GM18520 (cell line): ENCODE data around the gene HNRNPF.
"Not testable (repeated sequence)": the region's sequence is repeated elsewhere in the genome, so short reads cannot be mapped to it uniquely, and the experiment has no call there.

Experiments used
- ATAC-seq: cut with Tn5 transposase; IDR thresholded peaks from one replicate; pipeline ENCODE4 v1.9.1; 2021; ENCODE audit not compliant: unreplicated experiment

The HNRNPF gene, protein sequence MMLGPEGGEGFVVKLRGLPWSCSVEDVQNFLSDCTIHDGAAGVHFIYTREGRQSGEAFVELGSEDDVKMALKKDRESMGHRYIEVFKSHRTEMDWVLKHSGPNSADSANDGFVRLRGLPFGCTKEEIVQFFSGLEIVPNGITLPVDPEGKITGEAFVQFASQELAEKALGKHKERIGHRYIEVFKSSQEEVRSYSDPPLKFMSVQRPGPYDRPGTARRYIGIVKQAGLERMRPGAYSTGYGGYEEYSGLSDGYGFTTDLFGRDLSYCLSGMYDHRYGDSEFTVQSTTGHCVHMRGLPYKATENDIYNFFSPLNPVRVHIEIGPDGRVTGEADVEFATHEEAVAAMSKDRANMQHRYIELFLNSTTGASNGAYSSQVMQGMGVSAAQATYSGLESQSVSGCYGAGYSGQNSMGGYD

DNA sequence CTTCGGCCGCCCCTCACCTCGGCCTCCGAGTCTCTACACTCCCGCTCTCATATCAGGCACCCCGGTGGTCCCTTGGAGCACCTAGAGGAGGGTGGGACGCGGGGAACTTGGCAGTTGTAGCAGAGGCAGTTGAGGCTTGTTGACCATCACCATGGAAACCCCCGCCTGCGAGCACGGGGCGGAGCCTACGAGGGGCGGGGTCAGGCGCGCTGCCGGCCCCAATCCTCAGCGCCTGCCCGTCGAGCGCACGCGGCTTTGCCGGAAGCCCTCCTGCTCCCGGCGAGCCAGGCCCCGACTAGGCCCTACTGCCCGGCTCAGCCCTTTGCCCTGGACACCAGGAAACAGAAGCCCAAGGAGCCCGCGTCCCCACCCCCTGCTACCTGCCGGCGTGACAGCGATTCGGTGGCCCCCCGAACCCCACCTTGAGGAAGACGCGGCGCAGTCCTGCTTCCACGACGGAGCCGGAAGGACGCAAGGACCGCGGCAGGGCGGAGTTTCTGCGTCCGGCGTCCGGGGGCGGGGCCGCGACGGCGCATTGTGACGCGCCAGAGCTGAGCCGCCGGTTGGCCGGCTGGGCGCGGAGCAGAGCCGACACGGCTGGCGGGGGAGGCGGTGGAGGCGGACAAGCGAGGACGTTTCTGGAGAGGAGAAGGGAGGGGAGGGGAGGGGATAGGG is at the start of gene HNRNPF:
Gene HNRNPF, minus strand, starts transcription at position 477 of the 675 bp plus-strand sequence. CDS start 21,302 bp downstream, outside the sequence.
- peak; percentile 53 for ATAC-seq

DNA sequence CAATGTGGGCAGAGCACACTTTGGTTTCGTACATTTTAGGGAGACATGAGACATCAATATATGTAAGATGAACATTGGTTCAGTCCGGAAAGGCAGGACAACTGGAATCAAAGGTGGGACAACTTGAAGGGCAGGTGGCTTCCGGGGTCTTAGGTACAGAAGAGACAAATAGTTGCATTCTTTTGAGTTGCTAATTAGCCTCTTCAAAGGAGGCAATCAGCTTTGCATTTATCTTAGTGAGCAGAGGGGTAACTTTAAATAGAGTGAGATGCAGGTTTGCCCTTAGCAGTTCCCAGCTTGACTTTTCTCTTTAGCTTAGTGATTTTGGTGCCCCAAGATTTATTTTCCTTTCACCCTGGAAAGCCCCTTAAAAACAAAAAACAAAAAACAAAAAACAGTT is 49.2 kb upstream of the HNRNPF start:
- ATAC-seq, result no peak

DNA sequence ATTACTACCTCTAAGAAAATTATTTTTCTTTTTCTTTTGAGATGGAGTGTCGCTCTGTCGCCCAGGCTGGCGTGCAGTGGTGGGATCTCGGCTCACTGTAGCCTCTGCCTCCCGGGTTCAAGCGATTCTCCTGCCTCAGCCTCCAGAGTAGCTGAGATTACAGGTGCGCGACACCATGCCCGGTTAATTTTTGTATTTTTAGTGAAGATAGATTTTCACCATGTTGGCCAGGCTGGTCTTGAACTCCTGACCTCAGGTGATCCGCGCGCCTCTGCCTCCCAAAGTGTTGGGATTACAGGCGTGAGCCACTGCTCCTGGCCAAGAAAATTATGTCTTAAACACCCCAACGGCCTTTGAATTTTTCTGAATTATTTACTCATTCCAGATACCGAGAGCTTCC is 47.6 kb upstream of the HNRNPF start:
- not testable (repeated sequence) for ATAC-seq

DNA sequence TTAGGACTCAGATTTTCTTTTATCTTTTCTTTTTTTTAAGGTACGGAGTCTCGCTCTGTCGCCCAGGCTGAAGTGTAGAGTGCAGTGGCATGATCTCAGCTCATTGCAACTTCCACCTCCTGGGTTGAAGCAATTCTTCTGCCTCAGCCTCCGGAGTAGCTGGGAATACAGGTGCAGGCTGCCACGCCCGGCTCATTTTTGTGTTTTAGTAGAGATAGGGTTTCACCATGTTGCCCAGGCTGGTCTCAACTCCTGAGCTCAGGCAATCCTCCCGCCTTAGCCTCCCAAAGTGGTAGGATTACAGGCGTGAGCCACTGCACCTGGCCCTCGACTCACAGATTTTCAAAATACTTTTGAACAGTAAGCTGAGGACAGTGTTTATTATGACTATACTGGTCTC is 45.0 kb upstream of the HNRNPF start:
- ATAC-seq, result not testable (repeated sequence)

DNA sequence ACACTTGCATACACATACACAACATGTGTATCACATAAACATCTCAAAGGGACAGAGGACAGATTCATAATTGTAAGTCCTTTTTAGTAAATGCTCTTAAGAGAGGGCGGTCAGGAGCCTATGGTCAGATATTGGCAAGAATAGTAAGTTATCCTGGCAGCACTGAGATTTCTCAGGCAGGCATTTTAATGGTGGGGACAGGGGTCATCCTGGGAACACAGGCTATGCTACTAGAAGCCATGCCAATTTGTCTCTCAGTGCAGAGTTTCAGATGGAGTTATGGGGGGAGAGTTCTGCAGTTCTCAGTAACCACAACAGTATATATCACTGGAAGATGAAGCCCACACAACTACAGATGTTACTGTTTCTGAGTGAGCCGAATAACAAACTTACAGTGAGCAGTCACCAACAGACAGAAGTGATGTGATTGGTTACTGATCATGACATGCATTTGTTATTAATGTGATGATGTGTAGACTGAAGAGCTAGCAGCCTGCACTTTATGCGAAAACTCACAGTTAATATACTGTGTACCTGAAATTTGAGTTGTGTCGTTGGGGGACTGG is 44.4 kb upstream of the HNRNPF start:
- ATAC-seq, result no peak

DNA sequence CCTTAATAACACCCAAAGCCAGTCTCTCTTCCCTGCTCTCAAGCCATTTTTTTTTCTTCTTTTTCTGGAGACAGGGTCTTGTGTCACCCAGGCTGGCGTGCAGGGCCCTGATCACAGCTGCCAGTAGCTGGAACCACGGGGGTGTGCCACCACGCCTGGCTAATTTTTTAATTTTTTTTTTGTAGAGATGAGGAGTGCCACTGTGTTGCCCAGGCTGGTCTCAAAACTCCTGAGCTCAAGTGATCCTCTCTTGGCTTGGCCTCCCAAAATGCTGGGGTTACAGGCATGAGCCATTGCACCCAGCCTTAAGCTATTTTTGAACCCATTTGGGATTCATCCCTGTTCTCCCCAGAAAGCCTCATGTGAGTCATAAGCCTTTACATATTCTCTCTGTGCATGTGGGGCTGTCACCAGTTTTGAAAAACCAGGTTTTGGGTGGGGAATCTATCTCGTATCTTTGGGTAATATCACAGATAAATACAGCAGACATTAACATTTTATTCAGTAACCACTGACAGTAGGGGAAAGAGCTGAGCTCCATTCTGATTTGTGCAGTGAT is 43.4 kb upstream of the HNRNPF start:
- no peak for ATAC-seq

DNA sequence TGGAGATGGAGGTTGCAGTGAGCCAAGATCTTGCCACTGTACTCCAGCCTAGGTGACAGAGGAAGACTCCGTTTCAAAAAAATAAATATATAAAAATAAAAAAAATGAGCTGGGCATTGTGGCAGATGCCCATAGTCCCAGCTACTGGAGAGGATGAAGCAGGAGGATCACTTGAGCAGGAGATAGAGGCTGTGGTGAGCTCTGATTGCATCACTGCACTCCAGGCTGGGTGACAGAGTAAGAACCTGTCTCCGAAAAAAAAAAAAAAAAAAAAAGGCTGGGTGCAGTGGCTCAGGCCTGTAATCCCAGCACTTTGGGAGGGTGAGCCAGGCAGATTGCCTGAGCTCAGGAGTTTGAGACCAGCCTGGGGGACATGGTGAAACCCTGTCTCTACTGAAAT is 39.8 kb upstream of the HNRNPF start:
- ATAC-seq, result no peak

DNA sequence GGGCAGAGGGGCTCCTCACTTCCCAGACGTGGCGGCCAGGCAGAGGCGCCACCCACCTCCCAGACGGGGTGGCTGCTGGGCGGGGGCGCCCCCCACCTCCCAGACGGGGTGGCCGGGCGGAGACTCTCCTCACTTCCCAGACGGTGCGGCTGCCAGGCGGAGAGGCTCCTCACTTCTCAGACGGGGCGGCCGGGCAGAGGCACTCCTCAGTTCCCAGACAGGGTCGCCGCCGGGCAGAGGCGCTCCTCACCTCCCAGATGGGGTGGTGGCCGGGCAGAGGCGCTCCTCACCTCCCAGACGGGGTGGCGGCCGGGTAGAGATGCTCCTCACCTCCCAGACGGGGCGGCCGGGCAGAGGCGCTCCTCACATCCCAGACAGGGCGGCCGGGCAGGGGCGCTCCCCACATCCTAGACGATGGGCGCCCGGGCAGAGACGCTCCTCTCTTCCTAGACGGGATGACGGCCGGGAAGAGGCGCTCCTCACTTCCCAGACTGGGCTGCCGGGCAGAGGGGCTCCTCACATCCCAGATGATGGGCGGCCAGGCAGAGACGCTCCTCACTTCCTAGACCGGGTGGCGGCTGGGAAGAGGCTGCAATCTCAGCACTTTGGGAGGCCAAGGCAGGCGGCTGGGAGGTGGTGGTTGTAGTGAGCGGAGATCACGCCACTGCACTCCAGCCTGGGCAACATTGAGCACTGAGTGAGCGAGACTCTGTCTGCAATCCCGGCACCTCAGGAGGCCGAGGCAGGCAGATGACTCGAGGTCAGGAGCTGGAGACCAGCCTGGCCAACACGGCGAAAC is 37.4 kb upstream of the HNRNPF start:
- ATAC-seq, result not testable (repeated sequence)

DNA sequence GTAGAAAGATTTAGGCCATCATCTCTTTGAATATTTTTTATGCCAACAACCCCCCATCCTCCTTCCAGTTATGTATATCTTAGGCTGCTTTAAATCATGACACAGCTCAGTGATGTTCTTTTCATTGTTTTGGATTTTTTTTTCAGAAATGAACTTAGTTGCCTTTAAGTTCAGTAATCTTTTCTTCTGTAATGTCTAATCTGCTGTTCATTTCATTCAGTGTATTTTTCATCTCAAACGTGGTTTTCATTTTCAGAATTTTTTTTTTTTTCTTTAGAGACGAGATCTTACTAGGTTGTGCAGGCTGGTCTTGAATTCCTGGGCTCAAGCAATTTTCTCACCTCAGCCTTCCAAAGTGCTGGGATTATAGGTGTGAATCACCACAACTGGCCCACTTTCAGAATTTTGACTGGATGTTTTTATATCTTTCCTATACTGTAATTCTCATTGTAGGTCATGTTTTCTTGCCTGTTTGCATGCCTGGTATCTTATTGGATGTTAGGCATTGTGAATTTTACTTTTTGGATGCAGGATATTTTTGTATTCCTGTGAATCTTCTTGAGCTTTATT is 36.0 kb upstream of the HNRNPF start:
- ATAC-seq, result no peak

DNA sequence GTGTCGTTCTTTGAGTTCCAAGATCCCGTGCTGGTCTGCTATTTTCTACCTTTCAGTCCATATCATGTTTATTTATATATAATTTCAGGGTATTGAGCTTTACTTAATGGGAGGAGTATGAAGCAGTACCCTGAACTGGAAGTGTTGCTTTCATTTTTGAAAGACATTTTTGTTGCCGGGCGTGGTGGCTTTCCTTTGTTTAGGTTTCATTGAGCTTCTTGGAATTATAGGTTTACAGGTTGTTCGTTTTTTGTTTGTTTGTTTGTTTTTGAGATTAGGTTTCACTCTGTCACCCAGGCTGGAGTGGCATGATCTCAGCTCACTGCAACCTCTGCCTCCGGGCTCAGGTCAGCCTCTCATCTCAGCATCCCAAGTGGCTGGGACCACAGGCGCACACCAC is 35.3 kb upstream of the HNRNPF start:
- ATAC-seq, result no peak

DNA sequence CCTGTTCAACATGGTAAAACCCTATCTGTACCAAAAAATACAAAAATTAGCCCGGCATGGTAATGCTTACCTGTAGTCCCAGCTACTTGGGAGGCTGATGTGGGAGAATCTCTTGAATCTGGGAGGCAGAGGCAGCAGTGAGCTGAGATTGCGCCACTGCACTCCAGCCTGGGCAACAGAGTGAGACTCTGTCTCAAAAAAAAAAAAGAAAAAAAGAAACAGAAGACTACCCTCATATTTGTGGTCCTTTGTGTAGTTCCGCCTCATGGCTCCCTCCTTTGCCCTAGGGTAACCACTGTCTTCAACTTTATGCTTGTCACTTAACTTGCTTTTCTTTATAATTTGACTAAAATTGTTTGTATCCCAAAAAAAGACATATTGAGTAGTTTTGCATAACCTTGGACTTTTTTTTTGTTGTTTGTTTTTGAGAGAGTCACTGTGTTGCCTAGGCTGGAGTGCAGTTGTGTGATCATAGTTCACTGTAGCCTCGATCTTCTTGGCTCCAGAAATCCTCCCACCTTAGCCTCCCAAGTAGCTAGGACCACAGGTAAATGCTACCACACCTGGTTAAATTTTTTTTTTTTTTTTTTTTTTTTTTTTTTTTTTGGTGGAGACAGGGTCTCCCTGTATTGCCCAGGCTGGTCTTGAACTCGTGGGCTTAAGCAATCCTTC is 31.6 kb upstream of the HNRNPF start:
- no peak for ATAC-seq

DNA sequence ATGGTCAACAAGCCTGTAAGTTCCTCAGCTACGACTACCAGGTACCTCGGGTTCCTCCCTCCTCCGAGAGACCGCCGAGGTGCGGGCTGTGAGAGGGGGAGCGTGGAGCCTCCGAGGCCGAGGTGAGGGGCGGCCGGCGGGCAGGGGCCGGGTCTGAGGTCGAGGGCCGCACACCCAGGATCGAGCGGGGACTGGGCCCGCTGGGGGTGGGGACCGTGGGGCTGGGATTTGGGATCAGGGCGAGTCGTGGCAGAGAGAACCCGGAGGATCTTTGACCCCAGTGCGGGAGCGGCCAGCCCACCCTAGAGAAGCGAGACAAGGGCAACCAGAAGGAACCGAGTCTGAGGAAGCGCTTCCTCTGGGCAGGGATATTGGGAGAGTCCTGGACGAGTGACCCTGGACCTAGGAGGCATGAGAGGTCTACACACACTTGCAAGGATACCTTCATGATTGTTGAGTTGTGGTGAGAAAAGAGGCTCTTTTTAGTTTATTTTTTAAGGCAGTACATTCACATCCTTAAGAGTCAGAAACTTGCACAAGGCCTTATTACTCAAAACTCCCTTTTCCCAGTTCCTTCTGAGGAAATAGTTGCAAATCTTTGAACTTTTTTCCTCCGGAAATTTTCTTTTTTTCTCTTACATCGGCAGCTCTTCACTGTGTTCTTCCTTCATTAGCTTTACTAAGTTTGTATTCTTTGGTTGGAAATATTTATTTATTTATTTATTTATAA is 28.3 kb upstream of the HNRNPF start:
- ATAC-seq, result no peak

DNA sequence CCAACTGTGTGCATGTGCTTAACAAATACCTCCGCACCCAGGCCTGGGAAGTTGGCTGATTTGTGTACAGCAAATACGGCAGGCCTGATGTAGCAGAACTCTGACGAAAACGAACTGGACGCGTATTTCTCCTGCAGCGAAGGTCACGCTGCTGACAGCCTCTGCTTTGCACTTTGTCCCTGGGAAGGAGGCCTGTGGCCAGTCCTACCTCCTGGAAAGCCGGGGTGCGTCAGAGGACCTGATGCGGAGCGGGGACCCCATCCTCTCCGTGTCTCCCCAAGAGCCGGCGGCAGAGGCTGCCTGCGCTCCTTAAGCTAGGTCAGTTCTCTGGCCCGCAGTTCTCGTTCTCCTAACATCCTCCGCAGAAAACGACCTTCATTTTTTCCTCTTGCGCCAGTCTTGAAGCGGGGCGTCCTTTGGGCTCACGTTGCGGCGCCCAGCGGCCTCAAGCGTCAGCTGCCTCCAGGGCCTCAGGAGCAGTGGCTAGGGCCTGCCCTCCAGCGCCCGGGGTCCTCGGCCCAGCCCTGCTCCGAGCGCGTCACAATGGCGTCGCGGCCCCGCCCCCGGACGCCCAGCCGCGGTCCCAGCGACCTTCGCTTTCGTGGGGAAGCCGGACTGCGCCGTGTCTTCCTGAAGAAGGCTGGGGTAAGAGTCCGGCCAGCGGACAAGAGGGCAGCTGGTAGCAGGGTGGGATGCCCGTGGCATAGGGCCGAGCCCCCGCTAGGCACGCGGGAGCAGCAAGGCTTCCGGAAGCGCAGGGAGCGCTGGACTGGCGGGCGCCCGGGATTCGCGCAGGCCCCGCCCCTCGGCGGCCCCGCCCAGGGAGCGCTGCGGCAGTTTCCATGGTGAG is 27.5 kb upstream of the HNRNPF start, which contains the start of gene ZNF487:
Gene ZNF487, plus strand, starts transcription at position 821 of the 850 bp plus-strand sequence. CDS start 38,703 bp downstream, outside the sequence.
- peak; percentile 95 for ATAC-seq

DNA sequence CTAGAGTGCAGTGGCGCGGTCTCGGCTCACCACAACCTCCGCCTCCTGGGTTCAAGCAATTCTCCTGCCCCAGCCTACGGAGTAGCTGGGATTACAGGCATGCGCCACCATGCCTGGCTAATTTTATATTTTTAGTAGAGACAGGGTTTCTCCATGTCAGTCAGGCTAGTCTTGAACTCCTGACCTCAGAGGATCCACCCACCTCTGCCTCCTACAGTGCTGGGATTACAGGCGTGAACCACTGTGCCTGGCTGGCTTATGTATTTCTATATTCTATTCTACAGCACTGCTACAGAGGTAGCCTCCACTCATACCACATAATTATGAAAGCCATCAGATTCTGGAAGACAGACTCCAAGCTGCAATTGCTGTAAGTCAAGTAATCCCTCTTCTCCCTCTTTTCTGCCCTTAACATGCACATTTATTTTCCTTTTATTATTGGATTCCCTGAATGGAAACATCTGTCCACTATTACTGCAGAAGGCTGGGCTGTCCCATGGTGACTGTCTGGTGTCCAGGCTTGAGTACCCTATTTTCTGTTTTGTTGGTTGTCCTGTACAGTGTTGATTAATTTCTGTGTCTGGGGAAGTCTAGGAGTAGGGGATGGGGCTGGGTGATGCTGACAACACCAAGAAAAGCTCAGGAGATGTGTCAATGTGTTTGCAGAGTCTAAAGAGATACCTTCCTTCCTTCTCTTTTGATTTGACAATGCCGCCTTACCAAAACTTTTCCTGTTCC is 22.1 kb upstream of the HNRNPF start:
- ATAC-seq, result no peak

DNA sequence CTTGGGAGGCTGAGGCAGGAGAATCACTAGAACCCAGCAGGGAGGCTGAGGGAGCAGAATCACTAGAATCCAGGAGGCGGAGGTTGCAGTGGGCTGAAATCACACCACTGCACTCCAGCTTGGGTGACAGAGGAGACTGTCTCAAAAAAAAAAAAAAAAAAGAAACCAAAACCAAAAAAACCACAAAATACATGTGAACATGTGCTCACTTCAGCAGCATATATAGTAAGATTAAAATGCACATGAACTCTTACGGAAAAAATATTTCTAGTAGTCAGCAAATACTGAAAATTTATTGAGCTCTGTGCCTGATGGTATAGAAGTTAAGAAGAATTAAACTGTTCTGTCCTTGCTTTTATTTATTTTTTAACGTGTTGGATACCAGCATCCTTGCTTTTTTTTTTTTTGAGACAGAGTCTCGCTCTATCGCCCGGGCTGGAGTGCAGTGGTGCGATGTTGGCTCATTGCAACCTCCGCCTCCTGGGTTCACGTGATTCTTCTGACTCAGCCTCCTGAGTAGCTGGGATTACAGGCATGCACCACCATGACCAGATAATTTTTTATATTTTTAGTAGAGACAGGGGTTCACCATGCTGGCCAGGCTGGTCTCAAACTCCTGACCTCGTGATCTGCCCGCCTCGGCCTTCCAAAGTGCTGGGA is 18.3 kb upstream of the HNRNPF start:
- ATAC-seq, result no peak

DNA sequence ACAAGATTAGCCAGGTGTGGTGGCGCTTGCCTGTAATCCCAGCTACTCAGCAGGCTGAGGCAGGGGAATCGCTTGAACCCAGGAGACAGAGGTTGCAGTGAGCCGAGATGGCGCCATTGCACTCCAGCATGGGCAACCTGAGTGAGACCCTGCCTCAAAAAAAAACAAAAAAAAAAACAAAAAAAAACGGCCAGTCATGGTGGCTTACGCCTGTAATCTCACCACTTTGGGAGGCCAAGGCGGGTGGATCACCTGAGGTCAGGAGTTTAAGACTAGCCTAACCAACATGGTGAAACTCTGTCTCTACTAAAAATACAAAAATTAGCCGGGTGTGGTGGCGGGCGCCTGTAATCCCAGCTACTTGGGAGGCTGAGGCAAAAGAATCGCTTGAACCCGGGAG is 17.5 kb upstream of the HNRNPF start:
- not testable (repeated sequence) for ATAC-seq

DNA sequence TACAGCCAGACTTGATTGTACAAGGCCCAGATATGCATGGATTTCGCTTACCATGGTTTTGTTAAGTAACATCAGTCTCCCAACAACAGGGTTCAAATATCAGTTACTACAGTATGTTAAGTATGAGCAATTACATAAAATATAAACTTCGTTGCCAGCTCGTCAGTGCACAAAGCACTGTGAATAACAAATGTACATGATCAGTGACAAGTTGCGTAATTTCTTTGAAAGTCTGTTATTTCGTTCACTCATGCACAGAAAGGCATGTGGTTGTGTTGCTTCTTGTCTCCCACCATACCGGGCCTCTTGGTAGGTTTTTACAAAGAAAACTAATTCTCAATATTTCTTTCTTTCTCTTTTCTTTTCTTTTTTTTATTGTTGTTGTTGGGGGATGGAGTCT is 15.4 kb upstream of the HNRNPF start:
- ATAC-seq, result no peak
